ENCODE results near the gene OR4D9.

DNA sequence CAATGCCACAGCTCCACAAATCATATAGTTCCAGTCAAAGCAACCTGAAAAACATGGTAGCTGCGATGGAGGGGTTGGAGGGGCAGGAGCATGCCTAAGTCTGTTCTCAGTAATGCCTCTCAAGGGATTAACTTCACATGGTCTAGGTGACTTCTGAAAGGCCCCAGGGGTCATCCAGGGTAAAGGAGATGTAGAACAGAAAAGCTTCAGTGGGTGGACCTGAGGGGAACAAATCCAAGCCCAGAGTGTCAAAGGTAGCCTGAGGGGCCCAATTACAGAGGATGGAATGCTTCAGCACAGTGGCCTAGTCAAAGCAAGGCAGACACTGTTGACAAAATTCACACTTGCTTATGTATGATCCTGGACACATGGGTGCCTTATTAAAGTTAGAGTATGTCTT is 23.3 kb downstream of the OR4D9 start:
- TF ChIP-seq CTCF (IDR thresholded peaks at IDR 0.05) (no peak), ZBTB21 (CRISPR knock-in tag; IDR thresholded peaks at IDR 0.05; ENCODE audit: borderline replicate concordance) (no peak), JUN (CRISPR knock-in tag; IDR thresholded peaks at IDR 0.05) (no peak), ZNF121 (CRISPR knock-in tag; IDR thresholded peaks at IDR 0.05) (no peak), ZNF416 (CRISPR knock-in tag; IDR thresholded peaks at IDR 0.05) (no peak), ESRRA (CRISPR knock-in tag; IDR thresholded peaks at IDR 0.05; ENCODE audit: borderline replicate concordance) (no peak)
- TF ChIP-seq, protein P1, sequence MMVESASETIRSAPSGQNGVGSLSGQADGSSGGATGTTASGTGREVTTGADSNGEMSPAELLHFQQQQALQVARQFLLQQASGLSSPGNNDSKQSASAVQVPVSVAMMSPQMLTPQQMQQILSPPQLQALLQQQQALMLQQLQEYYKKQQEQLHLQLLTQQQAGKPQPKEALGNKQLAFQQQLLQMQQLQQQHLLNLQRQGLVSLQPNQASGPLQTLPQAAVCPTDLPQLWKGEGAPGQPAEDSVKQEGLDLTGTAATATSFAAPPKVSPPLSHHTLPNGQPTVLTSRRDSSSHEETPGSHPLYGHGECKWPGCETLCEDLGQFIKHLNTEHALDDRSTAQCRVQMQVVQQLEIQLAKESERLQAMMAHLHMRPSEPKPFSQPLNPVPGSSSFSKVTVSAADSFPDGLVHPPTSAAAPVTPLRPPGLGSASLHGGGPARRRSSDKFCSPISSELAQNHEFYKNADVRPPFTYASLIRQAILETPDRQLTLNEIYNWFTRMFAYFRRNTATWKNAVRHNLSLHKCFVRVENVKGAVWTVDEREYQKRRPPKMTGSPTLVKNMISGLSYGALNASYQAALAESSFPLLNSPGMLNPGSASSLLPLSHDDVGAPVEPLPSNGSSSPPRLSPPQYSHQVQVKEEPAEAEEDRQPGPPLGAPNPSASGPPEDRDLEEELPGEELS (CRISPR knock-in tag; IDR thresholded peaks at IDR 0.05), result no peak
- TF ChIP-seq, protein P2, sequence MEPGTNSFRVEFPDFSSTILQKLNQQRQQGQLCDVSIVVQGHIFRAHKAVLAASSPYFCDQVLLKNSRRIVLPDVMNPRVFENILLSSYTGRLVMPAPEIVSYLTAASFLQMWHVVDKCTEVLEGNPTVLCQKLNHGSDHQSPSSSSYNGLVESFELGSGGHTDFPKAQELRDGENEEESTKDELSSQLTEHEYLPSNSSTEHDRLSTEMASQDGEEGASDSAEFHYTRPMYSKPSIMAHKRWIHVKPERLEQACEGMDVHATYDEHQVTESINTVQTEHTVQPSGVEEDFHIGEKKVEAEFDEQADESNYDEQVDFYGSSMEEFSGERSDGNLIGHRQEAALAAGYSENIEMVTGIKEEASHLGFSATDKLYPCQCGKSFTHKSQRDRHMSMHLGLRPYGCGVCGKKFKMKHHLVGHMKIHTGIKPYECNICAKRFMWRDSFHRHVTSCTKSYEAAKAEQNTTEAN (CRISPR knock-in tag; IDR thresholded peaks at IDR 0.05), result no peak
- TF ChIP-seq, protein P3, sequence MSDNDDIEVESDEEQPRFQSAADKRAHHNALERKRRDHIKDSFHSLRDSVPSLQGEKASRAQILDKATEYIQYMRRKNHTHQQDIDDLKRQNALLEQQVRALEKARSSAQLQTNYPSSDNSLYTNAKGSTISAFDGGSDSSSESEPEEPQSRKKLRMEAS (CRISPR knock-in tag; IDR thresholded peaks at IDR 0.05), result no peak
